ENCODE results near the gene HYAL2.

HYAL2 gene

DNA sequence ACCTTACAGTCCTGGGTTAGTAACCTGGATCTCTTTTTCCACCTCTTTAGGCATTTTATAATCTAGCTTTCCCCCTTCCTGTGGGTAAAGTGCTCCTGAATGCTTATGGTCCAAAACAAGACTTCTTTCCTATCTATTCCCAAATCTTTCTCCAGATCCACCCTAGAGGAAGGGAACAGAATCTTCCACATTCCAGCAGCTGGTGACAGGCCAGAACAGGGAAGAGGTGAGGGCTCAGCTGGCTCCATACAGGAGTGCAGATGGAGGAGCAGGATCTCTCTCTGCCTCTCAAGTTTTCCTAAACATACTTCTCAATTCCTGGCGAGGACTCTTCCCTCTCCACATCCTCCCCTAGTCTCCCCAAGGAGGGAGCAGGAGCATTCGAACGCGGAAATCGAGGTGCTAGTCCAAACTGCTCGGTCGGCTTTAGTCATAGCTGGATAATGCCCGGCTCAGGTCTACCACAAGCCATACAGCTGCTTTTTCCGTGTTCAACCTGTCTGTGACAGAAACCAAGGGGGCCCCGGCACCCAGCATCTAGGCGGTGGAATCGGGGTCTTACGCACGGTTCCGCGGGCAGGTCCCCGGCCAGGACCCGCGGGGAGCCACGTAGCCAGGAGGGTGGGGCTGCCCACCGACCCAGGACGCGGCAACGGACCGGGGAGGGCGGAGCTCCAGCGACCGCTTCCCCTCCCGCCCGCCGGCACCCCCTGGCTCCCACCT lies 14.1 kb upstream of the HYAL2 start:
- H3K36me3 ChIP-seq (ENCODE audit: control insufficient read depth, low read depth, low read length), result peaks cover 8% of the 10 kb centered on the region
- H3K27ac ChIP-seq (ENCODE audit: low read length), result peak overlapping the region; percentile 24
- no peaks in the 10 kb centered on the region for H3K9me3 ChIP-seq (ENCODE audit: control insufficient read depth, low read depth, low read length)
- peak overlapping the region; percentile 81 for H3K9ac ChIP-seq (ENCODE audit: low read length)
- H3K4me3 ChIP-seq (ENCODE audit: low read length), result peak overlapping the region; percentile 74
- peaks cover 5% of the 10 kb centered on the region for H3K4me1 ChIP-seq (ENCODE audit: control insufficient read depth, low read depth, low read length)
- peaks cover 34% of the 10 kb centered on the region for H3K27me3 ChIP-seq (ENCODE audit: control insufficient read depth, insufficient read depth, low read length)

DNA sequence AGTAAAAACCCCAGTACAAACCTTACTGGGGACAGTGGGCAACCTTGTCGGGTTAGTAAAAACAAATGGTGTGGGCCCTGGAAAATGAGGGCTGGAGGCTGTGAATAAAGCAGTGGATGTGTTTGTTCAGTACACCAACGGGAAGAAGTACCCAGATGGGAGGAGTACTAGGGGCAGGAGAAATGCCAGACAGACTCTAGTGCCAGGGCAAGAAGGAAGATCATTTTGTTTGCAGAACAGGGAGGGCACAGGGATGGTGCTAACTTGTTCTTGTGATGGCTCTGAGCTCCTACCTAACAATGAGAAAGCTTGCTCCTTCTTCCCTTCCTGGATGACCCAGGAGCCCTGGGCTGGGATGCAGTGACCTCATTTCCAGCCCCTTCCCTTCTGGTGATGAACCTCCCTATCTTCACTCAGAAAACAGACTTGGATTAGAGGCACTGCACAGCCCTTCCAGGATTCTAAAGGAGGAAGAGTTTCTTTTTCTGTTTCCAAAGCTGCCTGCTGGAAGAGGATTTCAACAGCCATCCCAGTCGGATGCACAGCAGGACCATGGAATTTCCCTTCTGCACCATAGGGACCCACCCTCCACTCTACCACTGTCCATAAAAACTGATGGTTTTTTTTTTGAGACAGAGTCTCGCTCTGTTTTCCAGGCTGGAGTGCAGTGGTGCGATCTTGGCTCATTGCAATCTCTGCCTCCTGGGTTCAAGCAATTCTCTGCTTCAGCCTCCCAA lies 12.0 kb upstream of the HYAL2 start:
- Histone ChIP-seq H3K27me3 (ENCODE audit: control insufficient read depth, insufficient read depth, low read length) (peaks cover 13% of the 10 kb centered on the region), H3K9me3 (ENCODE audit: control insufficient read depth, low read depth, low read length) (no peaks in the 10 kb centered on the region), H3K4me1 (ENCODE audit: control insufficient read depth, low read depth, low read length) (peaks cover 5% of the 10 kb centered on the region), H3K9ac (ENCODE audit: low read length) (no peak overlapping the region), H3K36me3 (ENCODE audit: control insufficient read depth, low read depth, low read length) (peaks cover 29% of the 10 kb centered on the region), H3K27ac (ENCODE audit: low read length) (no peak overlapping the region), H3K4me3 (ENCODE audit: low read length) (no peak overlapping the region)

DNA sequence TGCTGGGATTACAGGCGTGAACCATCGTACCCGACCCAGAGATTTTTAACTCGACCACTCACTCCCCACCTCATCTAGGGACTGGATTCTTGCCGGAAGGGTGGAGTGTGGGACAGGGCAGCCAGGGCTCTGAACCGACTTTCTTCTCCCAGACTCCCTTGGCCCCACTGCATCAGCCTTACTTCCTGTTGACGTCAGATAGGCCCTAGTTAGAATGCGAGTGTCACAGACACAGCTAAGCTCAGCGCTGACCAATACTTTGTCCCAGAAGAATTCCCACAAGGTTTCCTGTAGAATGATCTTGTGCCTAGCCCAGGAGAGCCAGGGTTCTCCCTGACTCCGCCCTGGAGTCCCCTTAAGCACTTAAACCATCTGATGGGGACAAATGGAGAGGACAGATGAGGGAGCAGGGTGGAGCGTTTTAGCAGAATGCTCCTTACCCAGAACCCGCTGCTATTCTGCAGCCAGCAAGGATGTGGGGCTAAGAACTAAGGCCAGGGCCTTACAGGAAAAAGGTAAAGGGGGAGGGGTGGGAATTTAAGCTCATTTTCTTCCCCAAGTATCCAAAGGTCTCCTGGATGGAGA lies 11.3 kb upstream of the HYAL2 start:
- Histone ChIP-seq H3K9me3 (ENCODE audit: control insufficient read depth, low read depth, low read length) (no peaks in the 10 kb centered on the region), H3K4me1 (ENCODE audit: control insufficient read depth, low read depth, low read length) (peaks cover 5% of the 10 kb centered on the region), H3K36me3 (ENCODE audit: control insufficient read depth, low read depth, low read length) (peaks cover 30% of the 10 kb centered on the region), H3K4me3 (ENCODE audit: low read length) (no peak overlapping the region), H3K27ac (ENCODE audit: low read length) (no peak overlapping the region), H3K27me3 (ENCODE audit: control insufficient read depth, insufficient read depth, low read length) (peaks cover 6% of the 10 kb centered on the region), H3K9ac (ENCODE audit: low read length) (no peak overlapping the region)

DNA sequence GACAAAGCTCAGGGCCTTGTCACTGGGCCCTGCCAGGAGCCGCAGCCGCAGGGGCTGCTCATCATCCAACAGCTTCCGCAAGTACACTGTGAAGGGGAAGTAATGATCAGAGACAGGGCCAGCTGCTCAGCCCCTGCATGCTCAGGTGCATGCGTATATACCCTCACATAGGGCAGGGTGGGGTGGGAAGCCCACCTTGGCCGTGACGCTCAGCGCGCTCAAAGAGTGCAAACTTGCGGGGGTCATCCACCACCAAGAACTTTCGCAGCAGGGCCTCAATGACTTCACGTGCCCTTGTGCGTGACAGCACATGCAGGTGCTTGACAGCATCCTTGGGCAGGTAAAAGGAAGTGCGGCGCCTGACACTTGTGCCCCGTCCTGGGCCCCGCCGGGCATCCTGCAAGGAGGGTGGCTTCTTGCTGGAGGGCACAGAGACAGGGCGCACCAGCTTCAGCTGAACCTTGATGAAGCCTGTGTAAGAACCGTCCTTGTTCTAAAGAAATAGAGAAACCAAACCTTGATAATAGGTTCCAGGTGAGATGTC lies 8.9 kb upstream of the HYAL2 start:
- H3K4me1 ChIP-seq (ENCODE audit: control insufficient read depth, low read depth, low read length), result peaks cover 11% of the 10 kb centered on the region
- H3K4me3 ChIP-seq (ENCODE audit: low read length), result no peak overlapping the region
- H3K27me3 ChIP-seq (ENCODE audit: control insufficient read depth, insufficient read depth, low read length), result no peaks in the 10 kb centered on the region
- no peak overlapping the region for H3K9ac ChIP-seq (ENCODE audit: low read length)
- no peaks in the 10 kb centered on the region for H3K9me3 ChIP-seq (ENCODE audit: control insufficient read depth, low read depth, low read length)
- H3K36me3 ChIP-seq (ENCODE audit: control insufficient read depth, low read depth, low read length), result peaks cover 30% of the 10 kb centered on the region
- no peak overlapping the region for H3K27ac ChIP-seq (ENCODE audit: low read length)

DNA sequence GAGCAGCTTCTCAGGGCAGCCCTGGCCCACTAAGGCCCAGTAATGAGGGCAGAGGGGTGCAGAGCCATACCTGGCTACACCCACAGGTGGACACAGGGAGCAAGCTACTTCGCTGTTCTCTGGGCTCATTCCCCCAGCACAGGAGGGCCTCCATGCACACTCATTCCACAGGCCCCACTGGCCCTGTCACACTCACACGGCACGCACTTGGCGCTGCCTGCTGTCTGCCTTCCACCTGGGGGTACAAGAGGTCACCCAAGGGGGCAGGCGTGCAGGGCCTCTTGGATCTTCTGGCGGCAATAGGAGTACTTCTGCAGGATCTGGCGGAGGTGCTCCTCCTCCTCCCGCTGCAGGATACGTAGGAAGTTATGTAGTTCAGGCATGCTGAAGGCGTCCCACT lies 7.8 kb upstream of the HYAL2 start:
- Histone ChIP-seq H3K27ac (ENCODE audit: low read length) (no peak overlapping the region), H3K27me3 (ENCODE audit: control insufficient read depth, insufficient read depth, low read length) (no peaks in the 10 kb centered on the region), H3K36me3 (ENCODE audit: control insufficient read depth, low read depth, low read length) (peaks cover 30% of the 10 kb centered on the region), H3K9ac (ENCODE audit: low read length) (no peak overlapping the region), H3K9me3 (ENCODE audit: control insufficient read depth, low read depth, low read length) (no peaks in the 10 kb centered on the region), H3K4me1 (ENCODE audit: control insufficient read depth, low read depth, low read length) (peaks cover 7% of the 10 kb centered on the region), H3K4me3 (ENCODE audit: low read length) (no peak overlapping the region)

DNA sequence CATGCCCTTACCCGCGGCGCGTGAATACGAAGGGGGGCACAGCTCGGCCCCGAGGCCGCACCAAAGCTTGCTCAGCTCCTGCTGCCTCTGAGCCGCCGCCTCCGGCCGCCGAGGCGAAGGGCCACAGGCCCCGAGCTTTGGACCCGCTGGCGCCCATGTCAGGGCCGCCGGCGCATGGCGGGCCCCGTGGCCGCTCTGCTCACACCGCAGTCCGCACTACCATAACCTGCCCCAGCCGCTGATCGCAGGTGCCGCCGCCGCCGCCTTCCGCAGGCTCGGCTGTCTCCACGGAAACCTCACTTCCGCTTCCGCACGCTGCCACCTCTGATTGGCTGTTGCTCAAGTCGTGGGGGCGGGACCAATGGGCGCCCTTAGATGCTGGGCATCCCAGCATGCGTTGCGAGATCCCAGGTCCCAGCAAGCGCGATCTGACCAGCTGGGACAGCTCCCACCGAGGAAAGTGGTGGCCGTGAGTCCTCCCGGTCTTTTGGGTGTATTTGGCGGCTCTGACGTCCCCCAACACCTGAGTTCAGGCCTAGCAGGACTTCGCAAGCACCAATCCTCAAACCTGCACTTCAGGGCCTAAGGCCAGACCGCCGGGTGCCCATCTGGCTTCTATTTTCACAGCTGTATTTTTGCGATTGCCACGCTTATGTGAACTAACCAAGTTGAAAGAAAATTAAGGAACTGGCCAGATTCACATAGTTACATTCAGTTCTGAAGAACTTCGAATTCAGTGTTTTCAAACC lies 5.6 kb upstream of the HYAL2 start, which contains the start of gene TUSC2:
Gene TUSC2, minus strand, starts transcription at position 281 of the 749 bp plus-strand sequence. Its CDS starts 124 bp downstream, at position 157.
- Histone ChIP-seq H3K9ac (ENCODE audit: low read length) (peak within 1 kb of the TSS; percentile 76), H3K27me3 (ENCODE audit: control insufficient read depth, insufficient read depth, low read length) (no peaks in the 10 kb centered on the region), H3K9me3 (ENCODE audit: control insufficient read depth, low read depth, low read length) (no peaks in the 10 kb centered on the region), H3K27ac (ENCODE audit: low read length) (peak within 1 kb of the TSS; percentile 13), H3K4me1 (ENCODE audit: control insufficient read depth, low read depth, low read length) (peaks cover 14% of the 10 kb centered on the region), H3K36me3 (ENCODE audit: control insufficient read depth, low read depth, low read length) (peaks cover 30% of the 10 kb centered on the region), H3K4me3 (ENCODE audit: low read length) (peak within 1 kb of the TSS; percentile 90)

DNA sequence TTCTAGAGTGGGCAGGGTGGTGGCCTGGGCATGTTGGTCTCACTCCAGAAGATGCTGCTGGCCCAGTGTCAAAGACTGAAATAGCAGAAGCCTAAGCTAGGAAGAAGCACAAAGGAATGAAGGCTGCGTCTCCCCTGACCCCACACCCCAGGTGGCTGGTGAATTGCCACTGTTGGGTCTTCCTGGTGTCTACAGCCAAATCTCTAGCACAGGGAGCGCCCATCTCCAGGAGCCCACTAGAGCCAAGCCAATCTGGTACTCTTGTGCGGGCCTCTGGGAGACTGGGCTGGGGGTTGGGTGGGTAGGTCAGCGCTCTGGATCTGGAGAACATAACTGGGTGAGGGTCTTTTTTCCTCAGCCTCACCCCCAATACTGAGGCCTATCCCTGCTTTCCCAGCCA lies 4.6 kb upstream of the HYAL2 start:
- peak overlapping the region; percentile 76 for H3K9ac ChIP-seq (ENCODE audit: low read length)
- peaks cover 26% of the 10 kb centered on the region for H3K36me3 ChIP-seq (ENCODE audit: control insufficient read depth, low read depth, low read length)
- H3K27ac ChIP-seq (ENCODE audit: low read length), result no peak overlapping the region
- H3K9me3 ChIP-seq (ENCODE audit: control insufficient read depth, low read depth, low read length), result no peaks in the 10 kb centered on the region
- peaks cover 18% of the 10 kb centered on the region for H3K4me1 ChIP-seq (ENCODE audit: control insufficient read depth, low read depth, low read length)
- peak overlapping the region; percentile 90 for H3K4me3 ChIP-seq (ENCODE audit: low read length)
- H3K27me3 ChIP-seq (ENCODE audit: control insufficient read depth, insufficient read depth, low read length), result no peaks in the 10 kb centered on the region

DNA sequence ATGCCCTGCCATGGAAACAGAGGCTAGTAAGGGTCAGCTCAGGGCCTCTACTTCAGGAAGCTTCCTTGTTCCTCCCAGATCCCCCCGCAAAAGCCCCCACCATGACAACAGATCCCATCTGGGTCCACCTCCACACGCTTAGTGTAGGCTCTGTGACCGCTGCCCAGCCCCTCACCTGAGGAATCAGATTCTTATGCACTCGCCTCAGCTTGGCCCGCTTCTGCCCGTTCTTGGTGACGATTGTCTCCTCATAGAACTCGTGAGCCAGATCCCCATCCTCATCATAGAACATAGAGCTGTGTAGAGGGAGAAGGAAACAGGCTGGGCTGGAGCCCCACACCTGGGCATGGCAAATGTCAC lies 3.6 kb upstream of the HYAL2 start:
- H3K27ac ChIP-seq (ENCODE audit: low read length), result no peak overlapping the region
- no peaks in the 10 kb centered on the region for H3K9me3 ChIP-seq (ENCODE audit: control insufficient read depth, low read depth, low read length)
- no peaks in the 10 kb centered on the region for H3K27me3 ChIP-seq (ENCODE audit: control insufficient read depth, insufficient read depth, low read length)
- H3K4me3 ChIP-seq (ENCODE audit: low read length), result no peak overlapping the region
- peaks cover 18% of the 10 kb centered on the region for H3K4me1 ChIP-seq (ENCODE audit: control insufficient read depth, low read depth, low read length)
- H3K9ac ChIP-seq (ENCODE audit: low read length), result no peak overlapping the region
- peaks cover 17% of the 10 kb centered on the region for H3K36me3 ChIP-seq (ENCODE audit: control insufficient read depth, low read depth, low read length)

DNA sequence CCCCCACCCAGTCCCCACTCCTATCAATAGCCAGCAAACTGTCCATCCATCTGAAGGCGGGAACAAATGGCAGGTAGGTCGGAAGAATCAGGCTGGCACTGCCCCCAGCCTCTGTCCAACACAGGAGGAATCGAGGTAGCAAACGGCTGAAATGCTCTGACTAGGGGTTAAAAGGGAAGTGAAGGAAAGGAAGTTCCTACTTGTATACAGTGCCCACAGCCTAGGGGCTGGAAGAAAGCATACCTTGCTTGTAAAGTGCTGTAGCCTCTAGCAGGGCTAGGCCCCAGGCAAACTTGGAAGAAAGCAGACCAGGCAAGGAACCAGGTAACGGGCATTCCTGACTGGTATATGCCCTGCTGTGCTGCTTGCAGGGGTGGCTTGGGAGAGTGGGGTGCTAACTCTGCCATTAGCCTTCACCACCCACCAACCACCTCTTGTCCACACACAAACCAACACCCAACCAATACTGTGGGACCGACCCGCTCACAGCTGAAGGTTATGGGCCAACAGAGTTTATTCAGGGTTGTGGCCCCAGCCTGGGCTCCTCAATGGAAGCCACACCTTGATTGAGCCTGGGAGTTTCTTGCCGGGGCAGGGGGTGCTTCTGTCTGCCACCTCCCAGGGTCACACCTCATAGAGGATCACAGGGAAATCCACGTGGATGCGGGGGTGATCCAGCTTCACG lies 3.1 kb upstream of the HYAL2 start:
- H3K4me1 ChIP-seq (ENCODE audit: control insufficient read depth, low read depth, low read length), result peaks cover 18% of the 10 kb centered on the region
- H3K27me3 ChIP-seq (ENCODE audit: control insufficient read depth, insufficient read depth, low read length), result no peaks in the 10 kb centered on the region
- no peak overlapping the region for H3K27ac ChIP-seq (ENCODE audit: low read length)
- no peak overlapping the region for H3K9ac ChIP-seq (ENCODE audit: low read length)
- peaks cover 11% of the 10 kb centered on the region for H3K36me3 ChIP-seq (ENCODE audit: control insufficient read depth, low read depth, low read length)
- no peak overlapping the region for H3K4me3 ChIP-seq (ENCODE audit: low read length)
- H3K9me3 ChIP-seq (ENCODE audit: control insufficient read depth, low read depth, low read length), result no peaks in the 10 kb centered on the region

DNA sequence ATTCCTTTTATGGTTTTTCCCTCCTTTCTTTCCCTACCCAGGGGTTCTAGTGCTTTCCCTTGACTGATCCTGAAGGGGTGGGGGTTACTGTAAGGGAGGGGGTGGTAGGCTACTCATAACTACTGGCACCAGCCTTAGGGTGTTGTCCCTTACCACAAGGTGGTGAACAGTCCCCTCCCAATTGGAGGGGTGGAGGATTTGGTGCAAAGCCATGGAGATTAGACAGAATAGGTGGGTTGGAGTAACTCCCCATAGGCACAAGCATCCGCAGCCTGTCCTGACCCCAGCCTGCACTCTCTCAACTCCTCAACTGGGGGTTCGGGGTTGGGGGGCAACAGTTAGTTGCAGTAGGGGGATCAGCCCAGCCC lies 2.6 kb upstream of the HYAL2 start:
- Histone ChIP-seq H3K4me1 (ENCODE audit: control insufficient read depth, low read depth, low read length) (peaks cover 18% of the 10 kb centered on the region), H3K9ac (ENCODE audit: low read length) (no peak overlapping the region), H3K4me3 (ENCODE audit: low read length) (no peak overlapping the region), H3K9me3 (ENCODE audit: control insufficient read depth, low read depth, low read length) (no peaks in the 10 kb centered on the region), H3K27me3 (ENCODE audit: control insufficient read depth, insufficient read depth, low read length) (no peaks in the 10 kb centered on the region), H3K27ac (ENCODE audit: low read length) (no peak overlapping the region), H3K36me3 (ENCODE audit: control insufficient read depth, low read depth, low read length) (peaks cover 6% of the 10 kb centered on the region)
